Esophagus (tissue), 2 donors: ENCODE data around the gene OR2T8. TPM values are rescaled to one million over a fixed set of nuclear protein-coding genes. Genes with fewer than 3 reads are reported as not detected.
"Not testable (repeated sequence)": the region's sequence is repeated elsewhere in the genome, so short reads cannot be mapped to it uniquely, and the experiment has no call there.

Source experiments
- H3K27ac ChIP-seq, 2 donors: one replicate each; pipeline ENCODE4 v1.5.1; 2013; ENCODE audit warnings: low read depth in 2 of 2, mild to moderate bottlenecking in 2 of 2, inconsistent platforms in 1 of 2, low read length in 1 of 2, moderate library complexity in 1 of 2
- H3K27me3 ChIP-seq, 2 donors: one replicate each; pipeline ENCODE4 v1.6.1; 2013; ENCODE audit warnings: low read length in 2 of 2, control low read depth in 1 of 2, mild to moderate bottlenecking in 1 of 2; ENCODE audit not compliant: insufficient read depth in 2 of 2, control insufficient read depth in 1 of 2
- H3K36me3 ChIP-seq, 2 donors: one replicate each; pipeline ENCODE4 v1.6.1; 2013; ENCODE audit warnings: low read length in 1 of 2; ENCODE audit not compliant: control insufficient read depth in 2 of 2, insufficient read depth in 2 of 2
- H3K4me1 ChIP-seq, 2 donors: one replicate each; pipeline ENCODE4 v1.6.1; 2013; ENCODE audit warnings: low read length in 1 of 2; ENCODE audit not compliant: control insufficient read depth in 2 of 2, insufficient read depth in 2 of 2
- H3K4me3 ChIP-seq, 2 donors: one replicate each; pipeline ENCODE4 v1.5.1; 2013; ENCODE audit warnings: low read length in 2 of 2, mild to moderate bottlenecking in 2 of 2, low read depth in 1 of 2, moderate library complexity in 1 of 2
- H3K9me3 ChIP-seq, 2 donors: one replicate each; pipeline ENCODE4 v1.6.1; 2013; ENCODE audit warnings: mild to moderate bottlenecking in 2 of 2, low read depth in 1 of 2, low read length in 1 of 2, moderate library complexity in 1 of 2; ENCODE audit not compliant: control insufficient read depth in 2 of 2, insufficient read depth in 1 of 2
- WGBS, 2 donors: extraction: QIAGEN DNeasy Blood & Tissue Kit; methylation state at CpG; one replicate each; pipeline ENCODE4 v1.1.7; 2013; 5-methylcytosine and 5-hydroxymethylcytosine counted together
- polyA plus RNA-seq, 2 donors: library from polyadenylated mRNA; stranded (reverse); fragments of 200-250 nt; gene quantifications; one replicate each; pipeline ENCODE4 v1.2.3, GENCODE V29; 2013
- donor health status: healthy with polysubstance abuse.
- donor health status: Bipolar disorder and iron deficiency.

OR2T8 gene
- polyA plus RNA-seq, 2 donors: not detected

GRCh38 chr1:247908766-247909165 is 11.3 kb upstream of the OR2T8 start:
- Histone ChIP-seq H3K36me3 (no peaks in the 10 kb centered on the region), H3K9me3 (peaks cover 0 to 4% of the 10 kb centered on the region in 2 donors), H3K27ac (no peak overlapping the region), H3K4me3 (no peak overlapping the region), H3K27me3 (no peaks in the 10 kb centered on the region), H3K4me1 (no peaks in the 10 kb centered on the region)
- 80% methylated on average over 5 of the region's 5 CpGs for WGBS, 2 donors

- H3K27ac ChIP-seq: no peak overlapping the region
- H3K4me1 ChIP-seq: no peaks in the 10 kb centered on the region
- WGBS, 2 donors: 66 to 75% methylated on average over 2 of the region's 2 CpGs
- no peaks in the 10 kb centered on the region for H3K27me3 ChIP-seq
- peaks cover 0 to 4% of the 10 kb centered on the region in 2 donors for H3K9me3 ChIP-seq
- H3K4me3 ChIP-seq: no peak overlapping the region
- H3K36me3 ChIP-seq: no peaks in the 10 kb centered on the region
Measured at GRCh38 chr1:247913786-247914185, 6.3 kb upstream of the OR2T8 start.

- Histone ChIP-seq H3K36me3 (no peaks in the 10 kb centered on the region), H3K27ac (no peak overlapping the region), H3K4me3 (no peak overlapping the region), H3K9me3 (peaks cover 0 to 4% of the 10 kb centered on the region in 2 donors), H3K4me1 (no peaks in the 10 kb centered on the region), H3K27me3 (no peaks in the 10 kb centered on the region)
- WGBS, 2 donors: 59 to 62% methylated on average over 4 of the region's 4 CpGs
Measured at GRCh38 chr1:247914941-247915662, 5.0 kb upstream of the OR2T8 start.

GRCh38 chr1:247923941-247924340 is 3.9 kb downstream of the OR2T8 start:
- H3K9me3 ChIP-seq: no peaks in the 10 kb centered on the region
- 69 to 70% methylated on average over 3 of the region's 3 CpGs for WGBS, 2 donors
- H3K4me3 ChIP-seq: no peak overlapping the region
- no peaks in the 10 kb centered on the region for H3K36me3 ChIP-seq
- H3K27me3 ChIP-seq: no peaks in the 10 kb centered on the region
- no peaks in the 10 kb centered on the region for H3K4me1 ChIP-seq
- no peak overlapping the region for H3K27ac ChIP-seq

GRCh38 chr1:247924868-247925267 is 4.8 kb downstream of the OR2T8 start, which contains the start of gene OR2AJ1:
Gene OR2AJ1, plus strand, starts transcription at chr1:247924889. Its CDS starts 8,880 bp downstream, at chr1:247933769.
- Histone ChIP-seq H3K4me3 (no peak within 1 kb of the TSS), H3K27me3 (no peaks in the 10 kb centered on the region), H3K36me3 (no peaks in the 10 kb centered on the region), H3K9me3 (no peaks in the 10 kb centered on the region), H3K27ac (no peak within 1 kb of the TSS), H3K4me1 (no peaks in the 10 kb centered on the region)
- 82 to 87% methylated on average over 9 of the region's 9 CpGs for WGBS, 2 donors

GRCh38 chr1:247933989-247934388 is 13.9 kb downstream of the OR2T8 start:
- H3K27ac ChIP-seq: no peak overlapping the region
- H3K4me3 ChIP-seq: no peak overlapping the region
- 93 to 95% methylated on average over 8 of the region's 8 CpGs for WGBS, 2 donors
- no peaks in the 10 kb centered on the region for H3K36me3 ChIP-seq
- H3K27me3 ChIP-seq: no peaks in the 10 kb centered on the region
- no peaks in the 10 kb centered on the region for H3K4me1 ChIP-seq
- H3K9me3 ChIP-seq: peaks cover 2 to 16% of the 10 kb centered on the region in 2 donors

- Histone ChIP-seq H3K27me3 (no peaks in the 10 kb centered on the region), H3K4me3 (no peak overlapping the region), H3K9me3 (peaks cover 2 to 16% of the 10 kb centered on the region in 2 donors), H3K36me3 (no peaks in the 10 kb centered on the region), H3K4me1 (no peaks in the 10 kb centered on the region), H3K27ac (no peak overlapping the region)
- WGBS, 2 donors: 90 to 91% methylated on average over 9 of the region's 9 CpGs
Measured at GRCh38 chr1:247935781-247936180, 15.7 kb downstream of the OR2T8 start.

- Histone ChIP-seq H3K27ac (no peak overlapping the region), H3K4me3 (no peak overlapping the region), H3K9me3 (peaks cover 2 to 16% of the 10 kb centered on the region in 2 donors), H3K27me3 (no peaks in the 10 kb centered on the region), H3K4me1 (no peaks in the 10 kb centered on the region), H3K36me3 (no peaks in the 10 kb centered on the region)
- 91 to 94% methylated on average over 18 of the region's 18 CpGs for WGBS, 2 donors
Measured at GRCh38 chr1:247936415-247936814, 16.4 kb downstream of the OR2T8 start.

GRCh38 chr1:247936965-247937734 is 17.1 kb downstream of the OR2T8 start:
- H3K36me3 ChIP-seq, H3K27ac ChIP-seq, H3K4me1 ChIP-seq, H3K27me3 ChIP-seq, H3K4me3 ChIP-seq: not testable (repeated sequence)
- WGBS, 2 donors: 17 to 27% methylated on average over 37 to 44 of the region's 44 CpGs
- peaks cover 2 to 16% of the 10 kb centered on the region in 2 donors for H3K9me3 ChIP-seq
